CD4-positive, alpha-beta T cell treated with Interleukin-1 beta for 1 hour (primary cell): ENCODE measurements around the gene GDF11.
A peak's percentile ranks its signal among the peaks of the same experiment; 100 is the strongest.

ENCODE experiments used
- DNase-seq, 2 donors: peaks; one replicate each; pipeline ENCODE4 v3.0.0-alpha.2; 2020 to 2022

GDF11 gene

GRCh38 chr12:55742719-55743405 lies at the start of gene GDF11:
Gene GDF11 (plus strand): TSS chr12:55743122. CDS start chr12:55743317, 195 bp downstream.
- DNase-seq: peak; percentile 72 to 83

- DNase-seq: no peak
These were observed 49.4 kb upstream of the GDF11 start for GRCh38 chr12:55693323-55694187.

GRCh38 chr12:55694188-55694515 lies 48.8 kb upstream of the GDF11 start:
- no peak for DNase-seq

- no peak for DNase-seq
These were observed 48.3 kb upstream of the GDF11 start for GRCh38 chr12:55694651-55695050.

GRCh38 chr12:55695349-55695748 lies 47.6 kb upstream of the GDF11 start:
- no peak for DNase-seq

- no peak for DNase-seq
These were observed 46.8 kb upstream of the GDF11 start for GRCh38 chr12:55696141-55696540.

- DNase-seq: no peak
These were observed 46.0 kb upstream of the GDF11 start for GRCh38 chr12:55696796-55697462.

GRCh38 chr12:55697686-55698085 lies 45.2 kb upstream of the GDF11 start:
- DNase-seq: no peak

GRCh38 chr12:55698241-55698955 lies 44.5 kb upstream of the GDF11 start:
- no peak for DNase-seq

- DNase-seq: no peak
These were observed 44.0 kb upstream of the GDF11 start for GRCh38 chr12:55698965-55699364.

- no peak for DNase-seq
These were observed 43.4 kb upstream of the GDF11 start for GRCh38 chr12:55699471-55700055.

GRCh38 chr12:55700255-55701018 lies 42.5 kb upstream of the GDF11 start:
- no peak for DNase-seq

GRCh38 chr12:55702861-55703260 lies 40.1 kb upstream of the GDF11 start:
- no peak for DNase-seq

GRCh38 chr12:55703288-55703687 lies 39.6 kb upstream of the GDF11 start:
- DNase-seq: no peak

- DNase-seq: no peak
These were observed 38.8 kb upstream of the GDF11 start for GRCh38 chr12:55703901-55704761.

- no peak for DNase-seq
These were observed 37.9 kb upstream of the GDF11 start for GRCh38 chr12:55704824-55705718.

GRCh38 chr12:55705782-55706402 lies 37.0 kb upstream of the GDF11 start:
- peak; percentile 15 to 19 for DNase-seq

- no peak for DNase-seq
These were observed 36.2 kb upstream of the GDF11 start for GRCh38 chr12:55706568-55707218.

- no peak for DNase-seq
These were observed 35.7 kb upstream of the GDF11 start for GRCh38 chr12:55707219-55707671.
